HL-60 (cell line): ENCODE measurements around the gene GCK.

Experiments used
- DNase-seq, 2 experiments: peaks; one replicate each; pipeline ENCODE4 v3.0.0-alpha.2; 2010 to 2020; ENCODE audit warnings: low read depth in 1 of 2, low spot score in 1 of 2
- H3K27ac ChIP-seq: fragments of 250-450 bp; sonication (Bioruptor Pico); replicated peaks from 2 replicates; pipeline ENCODE4 v1.5.1; 2020; ENCODE audit warnings: mild to moderate bottlenecking, moderate library complexity
- H3K27me3 ChIP-seq: fragments of 250-450 bp; sonication (Bioruptor Pico); 2 replicates; pipeline ENCODE4 v1.5.1; 2021; ENCODE audit warnings: mild to moderate bottlenecking, moderate library complexity; ENCODE audit not compliant: insufficient read depth, poor library complexity, severe bottlenecking
- H3K4me3 ChIP-seq: replicated peaks from 2 replicates; pipeline ENCODE4 v1.5.1; 2011; ENCODE audit warnings: mild to moderate bottlenecking, control low read depth, low read length; ENCODE audit not compliant: insufficient read depth
- GABPA ChIP-seq: IDR thresholded peaks from 2 replicates; pipeline ENCODE4 v1.6.1; 2012; ENCODE audit warnings: low read depth
- POLR2AphosphoS5 ChIP-seq: IDR thresholded peaks from 2 replicates; pipeline ENCODE4 v1.6.1; 2012; ENCODE audit warnings: low read depth
- SPI1 ChIP-seq: IDR thresholded peaks from 2 replicates; pipeline ENCODE4 v1.6.1; 2012; ENCODE audit warnings: low read depth, mild to moderate bottlenecking, borderline replicate concordance
- TF ChIP-seq, protein P1 (sequence below): IDR thresholded peaks from one replicate; pipeline ENCODE4 v1.5.1; 2011; ENCODE audit warnings: low read length, control low read depth, inconsistent platforms; ENCODE audit not compliant: insufficient read depth
- TF ChIP-seq, protein P2 (sequence below): IDR thresholded peaks from 2 replicates; pipeline ENCODE4 v1.6.1; 2012; ENCODE audit warnings: low read depth; ENCODE audit not compliant: insufficient replicate concordance

Gene GCK

DNA sequence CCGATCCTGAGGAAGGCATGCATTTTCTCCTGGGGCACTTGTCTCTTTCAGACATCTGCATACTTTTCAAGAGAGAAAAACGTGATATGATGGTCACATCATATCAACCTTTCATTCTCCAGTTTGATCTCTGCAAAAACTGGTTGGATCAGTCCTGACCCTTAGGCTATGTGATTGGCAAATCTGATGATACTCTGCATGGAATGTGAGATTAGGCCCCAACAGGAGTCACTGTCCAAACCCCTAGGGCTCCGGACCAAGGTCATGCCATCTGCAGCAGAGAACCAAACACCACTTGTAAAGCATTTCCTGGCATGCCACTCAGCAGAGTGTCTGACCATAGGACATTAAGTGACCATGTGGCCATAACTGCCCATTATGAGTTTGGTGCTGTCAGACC is 8.6 kb downstream of the GCK start:
- TF ChIP-seq, protein P1, sequence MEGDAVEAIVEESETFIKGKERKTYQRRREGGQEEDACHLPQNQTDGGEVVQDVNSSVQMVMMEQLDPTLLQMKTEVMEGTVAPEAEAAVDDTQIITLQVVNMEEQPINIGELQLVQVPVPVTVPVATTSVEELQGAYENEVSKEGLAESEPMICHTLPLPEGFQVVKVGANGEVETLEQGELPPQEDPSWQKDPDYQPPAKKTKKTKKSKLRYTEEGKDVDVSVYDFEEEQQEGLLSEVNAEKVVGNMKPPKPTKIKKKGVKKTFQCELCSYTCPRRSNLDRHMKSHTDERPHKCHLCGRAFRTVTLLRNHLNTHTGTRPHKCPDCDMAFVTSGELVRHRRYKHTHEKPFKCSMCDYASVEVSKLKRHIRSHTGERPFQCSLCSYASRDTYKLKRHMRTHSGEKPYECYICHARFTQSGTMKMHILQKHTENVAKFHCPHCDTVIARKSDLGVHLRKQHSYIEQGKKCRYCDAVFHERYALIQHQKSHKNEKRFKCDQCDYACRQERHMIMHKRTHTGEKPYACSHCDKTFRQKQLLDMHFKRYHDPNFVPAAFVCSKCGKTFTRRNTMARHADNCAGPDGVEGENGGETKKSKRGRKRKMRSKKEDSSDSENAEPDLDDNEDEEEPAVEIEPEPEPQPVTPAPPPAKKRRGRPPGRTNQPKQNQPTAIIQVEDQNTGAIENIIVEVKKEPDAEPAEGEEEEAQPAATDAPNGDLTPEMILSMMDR = no peak
- TF ChIP-seq GABPA (no peak), POLR2AphosphoS5 (no peak), SPI1 (no peak)
- TF ChIP-seq, protein P2, sequence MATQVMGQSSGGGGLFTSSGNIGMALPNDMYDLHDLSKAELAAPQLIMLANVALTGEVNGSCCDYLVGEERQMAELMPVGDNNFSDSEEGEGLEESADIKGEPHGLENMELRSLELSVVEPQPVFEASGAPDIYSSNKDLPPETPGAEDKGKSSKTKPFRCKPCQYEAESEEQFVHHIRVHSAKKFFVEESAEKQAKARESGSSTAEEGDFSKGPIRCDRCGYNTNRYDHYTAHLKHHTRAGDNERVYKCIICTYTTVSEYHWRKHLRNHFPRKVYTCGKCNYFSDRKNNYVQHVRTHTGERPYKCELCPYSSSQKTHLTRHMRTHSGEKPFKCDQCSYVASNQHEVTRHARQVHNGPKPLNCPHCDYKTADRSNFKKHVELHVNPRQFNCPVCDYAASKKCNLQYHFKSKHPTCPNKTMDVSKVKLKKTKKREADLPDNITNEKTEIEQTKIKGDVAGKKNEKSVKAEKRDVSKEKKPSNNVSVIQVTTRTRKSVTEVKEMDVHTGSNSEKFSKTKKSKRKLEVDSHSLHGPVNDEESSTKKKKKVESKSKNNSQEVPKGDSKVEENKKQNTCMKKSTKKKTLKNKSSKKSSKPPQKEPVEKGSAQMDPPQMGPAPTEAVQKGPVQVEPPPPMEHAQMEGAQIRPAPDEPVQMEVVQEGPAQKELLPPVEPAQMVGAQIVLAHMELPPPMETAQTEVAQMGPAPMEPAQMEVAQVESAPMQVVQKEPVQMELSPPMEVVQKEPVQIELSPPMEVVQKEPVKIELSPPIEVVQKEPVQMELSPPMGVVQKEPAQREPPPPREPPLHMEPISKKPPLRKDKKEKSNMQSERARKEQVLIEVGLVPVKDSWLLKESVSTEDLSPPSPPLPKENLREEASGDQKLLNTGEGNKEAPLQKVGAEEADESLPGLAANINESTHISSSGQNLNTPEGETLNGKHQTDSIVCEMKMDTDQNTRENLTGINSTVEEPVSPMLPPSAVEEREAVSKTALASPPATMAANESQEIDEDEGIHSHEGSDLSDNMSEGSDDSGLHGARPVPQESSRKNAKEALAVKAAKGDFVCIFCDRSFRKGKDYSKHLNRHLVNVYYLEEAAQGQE = no peak

DNA sequence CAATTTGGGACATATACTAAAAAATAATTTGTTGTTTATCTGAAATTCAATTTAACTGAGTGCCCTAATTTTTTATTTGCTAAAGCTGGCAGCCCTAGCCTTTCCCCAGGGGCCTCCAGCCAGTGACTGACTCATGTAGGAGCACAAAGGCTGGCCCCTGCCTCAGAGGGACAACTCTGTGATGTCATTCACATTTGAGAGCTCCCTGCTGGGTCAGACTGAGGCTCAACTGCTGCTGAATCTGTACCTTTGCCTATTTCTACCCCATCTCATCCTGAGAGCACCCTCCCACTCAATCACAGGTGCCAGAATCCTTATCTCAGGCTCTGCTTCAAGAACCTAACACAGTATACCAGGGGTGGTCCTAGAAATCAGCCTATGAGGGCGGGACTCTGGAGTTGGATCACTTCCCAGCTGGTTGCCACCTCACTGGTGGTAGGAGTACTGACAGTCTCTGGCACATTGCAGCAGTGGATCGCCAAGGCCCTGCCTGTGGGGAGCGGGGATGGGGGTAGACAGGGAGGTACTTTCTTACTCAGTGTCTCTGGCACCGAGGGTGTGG is 11.6 kb downstream of the GCK start:
- no peak for DNase-seq
- no peak overlapping the region for H3K4me3 ChIP-seq
- TF ChIP-seq, protein P1 = no peak
- no peak overlapping the region for H3K27ac ChIP-seq
- no peaks in the 10 kb centered on the region for H3K27me3 ChIP-seq

More for the DNA sequence above, 8.6 kb downstream of the GCK start:
- DNase-seq = no peak
- H3K27me3 ChIP-seq = no peaks in the 10 kb centered on the region
- H3K4me3 ChIP-seq = no peak overlapping the region
- no peak overlapping the region for H3K27ac ChIP-seq

DNA sequence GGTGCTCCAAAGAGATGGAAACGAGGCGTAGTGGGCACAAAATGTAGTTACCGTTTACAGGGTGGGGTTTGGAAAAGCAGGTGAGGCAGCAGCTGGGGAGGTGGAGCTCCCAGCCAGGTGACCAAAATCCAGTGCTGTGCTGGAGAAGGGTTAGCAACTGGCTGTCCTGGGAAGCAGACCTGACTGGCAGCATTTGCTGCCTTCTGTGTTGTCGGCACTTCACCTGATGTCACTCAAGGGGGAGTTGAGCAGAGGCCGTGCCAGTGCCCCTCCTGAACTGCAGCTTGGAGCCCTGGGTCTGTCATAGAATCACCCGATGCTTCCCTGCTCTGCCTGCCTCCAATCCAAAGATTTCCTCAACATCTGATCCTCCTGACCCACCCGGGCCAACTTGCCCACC is 12.8 kb downstream of the GCK start:
- DNase-seq = no peak
- no peaks in the 10 kb centered on the region for H3K27me3 ChIP-seq

More for the DNA sequence above, 12.8 kb downstream of the GCK start:
- no peak overlapping the region for H3K27ac ChIP-seq
- TF ChIP-seq POLR2AphosphoS5 (no peak), SPI1 (no peak), GABPA (no peak)
- TF ChIP-seq, protein P2 = no peak
- TF ChIP-seq, protein P1 = no peak
- H3K4me3 ChIP-seq = no peak overlapping the region
